ENCODE data around the gene ZEB1.

The ZEB1 gene

DNA sequence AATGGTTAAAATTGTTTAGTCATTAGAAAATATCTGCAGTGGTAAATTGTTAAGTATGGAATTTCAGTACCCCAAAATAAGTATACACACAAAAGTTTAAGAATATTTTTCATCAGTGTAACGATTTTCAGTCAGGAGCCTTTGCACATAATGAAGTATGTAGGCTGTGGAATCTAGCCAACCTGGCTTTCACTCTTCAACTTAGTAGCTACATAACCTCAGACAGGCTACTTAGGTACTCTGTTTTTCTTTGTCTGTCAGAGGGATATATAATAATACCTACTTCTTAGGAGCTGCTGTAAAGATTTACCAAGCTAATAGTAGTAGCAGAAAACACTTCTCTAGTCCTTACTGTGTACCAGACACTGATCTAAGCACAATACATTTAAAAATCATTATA is 137.5 kb downstream of the ZEB1 start:
- no peak for DNase-seq (ENCODE audit: extremely low spot score)
- no peak for TF ChIP-seq CTCF (IDR thresholded peaks at IDR 0.05; ENCODE audit: control extremely low read depth, extremely low read depth, low read depth, missing control alignments)
- POLR2A ChIA-PET: no interaction called here
- CTCF ChIA-PET: interaction anchor here (1.5 kb wide), 1 partner anchor 11 kb away, joined by 3 read pairs; no protein-coding TSS in a partner anchor

- TF ChIP-seq CTCF (IDR thresholded peaks at IDR 0.05; ENCODE audit: control extremely low read depth, extremely low read depth, low read depth, missing control alignments): no peak
- ChIA-PET POLR2A (no interaction called here), CTCF (interaction anchor here (1.5 kb wide), 1 partner anchor 10 kb away, joined by 3 read pairs; no protein-coding TSS in a partner anchor)
- no peak for DNase-seq (ENCODE audit: extremely low spot score)
These were observed 138.8 kb downstream of the ZEB1 start for GRCh38 chr10:31457858-31458257.

- POLR2A ChIA-PET: no interaction called here
- CTCF ChIA-PET: no interaction called here
- DNase-seq (ENCODE audit: extremely low spot score): no peak
- TF ChIP-seq CTCF (IDR thresholded peaks at IDR 0.05; ENCODE audit: control extremely low read depth, extremely low read depth, low read depth, missing control alignments): no peak
These were observed 140.0 kb downstream of the ZEB1 start for GRCh38 chr10:31458974-31459373.

GRCh38 chr10:31460242-31460641 is 141.2 kb downstream of the ZEB1 start:
- TF ChIP-seq CTCF (IDR thresholded peaks at IDR 0.05; ENCODE audit: control extremely low read depth, extremely low read depth, low read depth, missing control alignments): no peak
- ChIA-PET POLR2A (no interaction called here), CTCF (interaction anchor here (1.8 kb wide), 1 partner anchor 49 kb away, joined by 4 read pairs; no protein-coding TSS in a partner anchor)
- no peak for DNase-seq (ENCODE audit: extremely low spot score)

GRCh38 chr10:31464552-31464951 is 145.5 kb downstream of the ZEB1 start:
- CTCF ChIA-PET: no interaction called here
- no peak for DNase-seq (ENCODE audit: extremely low spot score)
- POLR2A ChIA-PET: no interaction called here
- no peak for TF ChIP-seq CTCF (IDR thresholded peaks at IDR 0.05; ENCODE audit: control extremely low read depth, extremely low read depth, low read depth, missing control alignments)

- POLR2A ChIA-PET: no interaction called here
These were observed 147.3 kb downstream of the ZEB1 start for GRCh38 chr10:31466313-31466712.

More at GRCh38 chr10:31466313-31466712, 147.3 kb downstream of the ZEB1 start:
- CTCF ChIA-PET: no interaction called here
- no peak for DNase-seq (ENCODE audit: extremely low spot score)
- no peak for TF ChIP-seq CTCF (IDR thresholded peaks at IDR 0.05; ENCODE audit: control extremely low read depth, extremely low read depth, low read depth, missing control alignments)
